Ureter (tissue), 1 donor: ENCODE data around the gene CAP2. TPM values are rescaled to one million over a fixed set of nuclear protein-coding genes. Genes with fewer than 3 reads are reported as not detected.
"Not testable (repeated sequence)": the region's sequence is repeated elsewhere in the genome, so short reads cannot be mapped to it uniquely, and the experiment has no call there.

ENCODE experiments used
- DNase-seq: peaks from one replicate; pipeline ENCODE4 v3.0.0-alpha.2; 2020; ENCODE audit warnings: low spot score
- total RNA-seq: library from RNA; stranded (reverse); gene quantifications from one replicate; pipeline ENCODE4 v1.2.4, GENCODE V29; 2023
- donor health status: DM: yes; HTN: yes; CAD: no.

Gene CAP2
- total RNA-seq, 1 donor from 2014 or later = 20.7 TPM

DNA sequence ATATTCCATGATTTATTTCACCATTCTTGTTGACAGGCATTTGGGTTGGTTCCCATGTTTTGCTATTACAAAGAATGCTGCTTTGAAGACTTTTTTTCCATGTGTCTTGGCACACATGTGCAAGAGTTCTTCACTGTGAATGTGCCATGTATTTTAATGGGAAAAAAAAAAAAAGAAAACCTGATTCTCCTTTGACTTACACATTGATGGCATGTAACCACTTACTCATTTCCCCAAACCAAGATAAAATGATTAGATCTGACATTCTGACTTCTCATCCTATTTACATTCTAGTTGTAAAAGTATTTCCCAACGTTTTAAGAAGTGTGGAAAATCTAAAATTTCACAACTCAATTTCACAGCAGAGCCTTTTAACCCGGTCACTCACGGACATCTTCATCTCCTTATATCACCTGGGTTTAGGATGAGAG, 4.4 kb downstream of the CAP2 start:
- DNase-seq = no peak

DNA sequence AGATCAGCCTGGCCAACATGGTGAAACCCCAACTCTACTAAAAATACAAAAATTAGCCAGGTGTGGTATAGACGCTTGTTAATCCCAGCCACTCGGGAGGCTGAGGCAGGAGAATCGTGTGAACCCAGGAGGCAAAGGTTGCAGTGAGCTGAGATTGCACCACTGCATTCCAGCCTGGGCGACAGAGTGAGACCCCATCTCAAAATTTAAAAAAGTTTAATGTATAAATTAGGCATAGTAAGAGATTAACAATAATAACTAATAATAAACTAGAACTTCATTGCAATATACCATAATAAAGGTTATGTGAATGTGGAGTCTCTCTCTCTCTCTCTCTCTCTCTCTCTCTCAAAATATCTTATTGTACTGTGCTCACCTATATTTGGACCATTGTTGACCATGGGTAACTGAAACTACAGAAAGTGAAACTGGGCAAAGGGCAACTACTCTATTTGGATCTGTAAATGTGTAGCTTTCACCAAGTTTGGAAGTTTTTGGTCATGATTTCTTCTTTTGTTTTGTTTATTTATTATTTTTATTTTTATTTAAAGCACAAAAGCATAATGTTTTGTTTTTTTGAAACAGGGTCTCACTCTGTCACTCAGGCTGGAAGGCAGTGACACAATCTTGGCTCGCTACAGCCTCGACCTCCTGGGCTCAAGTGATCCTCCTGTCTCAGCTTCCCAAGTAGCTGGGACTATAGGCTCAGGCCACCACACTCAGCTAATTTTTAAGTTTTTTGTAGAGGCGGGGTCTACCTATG, 12.0 kb downstream of the CAP2 start:
- not testable (repeated sequence) for DNase-seq

- no peak for DNase-seq
These were observed 12.5 kb downstream of the CAP2 start for GRCh38 chr6:17405944-17406245.

DNA sequence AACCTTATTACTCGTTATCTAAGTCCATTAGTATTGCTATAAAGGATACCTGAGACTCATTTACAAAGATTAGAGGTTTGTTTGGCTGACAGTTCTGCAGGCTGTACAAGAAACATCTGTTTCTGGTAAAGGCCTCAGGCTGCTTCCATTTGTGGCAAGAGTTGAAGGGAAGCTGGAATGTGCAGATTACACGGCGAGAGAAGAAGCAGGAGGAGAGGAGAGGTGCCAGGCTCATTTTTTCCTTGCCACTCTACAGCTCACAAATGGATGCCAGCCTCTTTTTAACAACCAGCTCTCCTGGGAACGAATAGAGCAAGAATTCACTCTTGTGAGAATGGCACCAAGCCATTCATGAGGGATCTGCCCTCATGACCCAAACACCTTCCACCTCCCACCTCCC, 14.7 kb downstream of the CAP2 start:
- no peak for DNase-seq

- no peak for DNase-seq
These were observed 16.9 kb downstream of the CAP2 start for GRCh38 chr6:17410281-17410680.

DNA sequence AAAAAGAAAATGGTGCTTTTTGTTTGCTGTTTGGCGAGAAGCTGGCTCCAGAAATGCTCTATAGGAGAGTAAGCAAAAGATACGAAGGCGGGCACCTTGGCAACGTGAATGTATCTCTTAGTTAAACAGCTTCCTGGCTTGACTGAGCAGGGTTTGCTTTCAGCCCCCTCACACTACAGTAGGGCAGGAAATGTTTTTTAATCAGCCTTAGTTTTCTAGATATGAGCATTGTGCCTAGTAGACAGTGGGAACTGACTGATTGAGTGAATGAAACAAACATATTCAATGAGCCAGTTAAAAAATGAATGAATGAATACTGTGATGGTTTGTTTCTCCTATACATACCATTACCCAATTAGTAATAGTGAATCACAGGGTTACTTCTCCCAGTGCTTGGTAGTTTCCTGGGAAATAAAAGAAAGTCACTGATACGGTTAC, 19.9 kb downstream of the CAP2 start:
- no peak for DNase-seq

GRCh38 chr6:17414395-17414794, 21.0 kb downstream of the CAP2 start:
- not testable (repeated sequence) for DNase-seq

DNA sequence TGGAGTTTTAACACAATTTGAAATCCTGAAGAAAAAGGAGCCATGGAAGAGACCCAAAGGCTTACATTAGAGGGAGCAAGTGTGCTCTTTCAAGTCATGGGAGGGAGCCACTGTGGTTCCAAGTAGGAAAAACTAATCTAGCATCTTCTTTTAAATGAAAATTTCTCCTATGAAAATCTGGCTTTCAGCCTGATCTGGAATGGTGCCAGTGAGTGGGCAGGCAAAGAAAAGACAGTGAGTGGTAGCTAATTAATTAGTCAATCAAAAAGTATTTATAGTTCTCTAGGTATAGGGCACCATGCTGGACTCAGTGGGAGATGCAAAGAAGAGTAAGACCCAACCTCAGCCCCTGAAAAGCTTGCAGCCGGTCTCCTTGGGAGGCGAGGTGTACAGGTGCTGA, 21.9 kb downstream of the CAP2 start:
- no peak for DNase-seq

GRCh38 chr6:17416806-17417205, 23.4 kb downstream of the CAP2 start:
- DNase-seq = no peak

DNA sequence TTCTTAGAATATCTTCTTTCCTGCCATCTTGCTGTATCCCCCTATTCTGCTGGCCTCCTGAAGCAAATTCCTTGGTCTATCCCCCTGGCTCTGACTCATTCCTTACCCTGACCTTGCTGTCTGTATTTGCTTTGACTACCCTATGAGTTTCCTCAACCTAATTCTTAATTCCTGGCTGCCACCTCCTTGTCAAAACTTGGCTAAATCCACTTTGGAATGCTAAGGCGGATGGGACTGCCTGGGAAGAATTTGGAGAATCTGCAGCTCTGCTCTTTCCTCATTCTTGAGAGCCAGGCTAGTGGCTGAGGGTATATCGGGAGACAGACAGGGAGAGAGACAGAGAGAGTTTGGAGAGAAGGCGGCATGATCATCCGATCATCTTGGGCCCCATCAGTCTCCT, 24.4 kb downstream of the CAP2 start:
- DNase-seq = no peak

- no peak for DNase-seq
These were observed 25.1 kb downstream of the CAP2 start for GRCh38 chr6:17418281-17419188.

DNA sequence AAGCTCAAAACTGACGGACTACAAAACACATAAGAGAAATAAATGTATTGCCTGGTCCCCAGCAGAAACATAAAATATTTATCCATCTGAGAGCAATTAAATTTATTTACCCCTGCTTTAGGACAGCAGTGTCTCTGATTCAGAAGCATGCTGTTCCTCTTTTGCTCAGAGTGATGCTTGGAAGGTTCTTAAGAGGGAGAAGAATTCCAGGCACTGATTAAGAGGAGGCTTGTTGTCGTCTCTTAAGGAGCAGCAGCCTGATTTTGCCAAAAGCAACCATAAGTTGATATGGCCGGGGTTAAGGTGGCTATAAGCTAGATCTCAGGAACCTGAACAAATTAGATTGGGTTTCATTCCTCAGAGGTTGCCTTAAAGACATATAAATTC, 25.8 kb downstream of the CAP2 start:
- no peak for DNase-seq

DNA sequence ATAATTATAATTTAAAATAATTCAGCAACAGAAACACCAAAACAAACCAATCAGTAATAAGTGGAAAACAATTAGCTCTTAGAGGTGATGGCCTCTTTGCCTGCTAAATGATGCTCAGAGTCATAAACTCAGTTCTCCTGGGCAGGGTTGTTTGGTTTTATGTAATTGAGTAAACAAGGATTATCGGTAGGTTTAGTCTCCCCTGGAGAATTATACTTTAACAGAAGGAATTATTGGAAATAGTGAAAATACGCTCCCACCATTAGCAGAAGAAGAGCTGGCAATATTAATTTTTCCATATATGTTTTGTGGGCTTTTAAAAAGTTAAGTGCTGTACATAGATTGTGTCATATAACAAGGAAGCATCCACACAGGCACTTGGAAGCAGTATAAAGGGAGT, 27.0 kb downstream of the CAP2 start:
- DNase-seq = no peak

DNA sequence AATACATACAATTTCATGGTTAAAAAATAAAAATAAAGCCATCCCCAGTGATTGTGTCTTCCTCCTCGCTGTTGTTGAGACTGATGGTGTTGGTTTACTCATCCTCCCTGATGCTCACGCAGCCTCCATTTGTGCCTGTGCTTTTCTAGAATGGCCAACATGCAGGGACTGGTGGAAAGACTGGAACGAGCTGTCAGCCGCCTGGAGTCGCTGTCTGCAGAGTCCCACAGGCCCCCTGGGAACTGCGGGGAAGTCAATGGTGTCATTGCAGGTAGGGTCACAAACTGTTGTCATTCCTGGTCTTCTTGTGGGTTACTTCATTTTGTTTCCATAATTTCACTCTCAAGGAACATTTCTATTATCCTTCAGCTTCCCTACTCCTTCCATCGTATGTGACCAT, 28.0 kb downstream of the CAP2 start:
- no peak for DNase-seq

DNA sequence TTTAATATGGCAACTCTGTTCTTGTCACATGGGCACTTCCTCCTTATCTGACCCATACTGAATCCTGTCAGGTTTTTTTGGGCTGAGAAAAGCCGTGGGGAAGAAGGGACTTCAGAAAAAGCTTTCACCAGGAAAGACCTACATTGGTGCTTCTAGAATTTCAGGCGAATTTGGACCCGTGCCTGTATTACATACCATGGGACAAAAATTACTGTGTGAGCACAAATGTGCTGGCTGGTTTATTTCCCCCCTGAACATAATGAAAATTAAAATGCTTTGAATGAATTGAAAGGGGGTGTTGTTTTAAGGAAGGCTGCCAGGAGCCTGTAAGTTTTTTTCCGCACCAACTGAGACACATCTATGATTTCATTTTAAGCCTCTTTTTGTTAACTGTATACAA, 29.6 kb downstream of the CAP2 start:
- DNase-seq = no peak

- DNase-seq = no peak
These were observed 33.7 kb downstream of the CAP2 start for GRCh38 chr6:17427062-17427461.

GRCh38 chr6:17427617-17428016, 34.2 kb downstream of the CAP2 start:
- no peak for DNase-seq

- not testable (repeated sequence) for DNase-seq
These were observed 35.3 kb downstream of the CAP2 start for GRCh38 chr6:17428595-17429120.

- DNase-seq = no peak
These were observed 36.1 kb downstream of the CAP2 start for GRCh38 chr6:17429383-17430061.

DNA sequence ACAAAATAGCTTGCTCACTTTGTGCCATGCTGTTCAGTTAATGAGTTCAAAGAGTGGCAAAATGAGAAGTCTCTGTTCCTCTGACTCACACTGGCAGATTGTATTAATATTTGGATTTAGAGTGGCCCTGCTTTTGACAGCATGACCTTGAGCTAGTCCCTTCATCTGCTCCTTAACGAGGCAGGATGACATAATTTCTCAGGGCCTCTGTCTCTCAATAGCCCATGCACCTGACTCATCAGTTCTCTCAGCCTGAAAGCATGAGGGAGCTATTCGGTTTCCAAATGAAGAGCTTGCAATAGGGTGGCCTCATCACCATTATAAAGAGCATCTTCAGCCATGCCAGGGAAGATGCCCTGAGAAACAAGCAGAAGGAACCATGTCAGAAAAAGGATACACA, 38.2 kb downstream of the CAP2 start:
- DNase-seq = no peak

DNA sequence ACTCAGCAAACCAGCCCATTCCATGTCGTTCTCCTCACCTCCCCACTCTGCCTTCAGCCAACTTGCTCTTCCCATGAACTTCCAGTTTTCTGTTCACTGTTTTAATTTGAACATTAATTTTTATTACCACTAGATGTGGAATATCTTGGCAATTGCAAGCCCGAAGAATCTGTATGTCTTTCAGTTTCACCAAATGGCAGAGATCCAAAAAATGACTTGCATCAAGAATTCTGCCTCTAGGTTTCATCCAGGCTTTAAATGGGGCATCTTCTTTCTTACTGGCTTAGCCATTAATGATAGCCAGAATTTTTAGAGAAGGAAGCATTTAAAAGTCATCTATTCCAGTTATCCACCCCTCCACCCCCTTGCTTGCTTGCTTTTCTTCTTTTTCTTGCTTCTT, 39.0 kb downstream of the CAP2 start:
- DNase-seq = no peak

- no peak for DNase-seq
These were observed 46.0 kb downstream of the CAP2 start for GRCh38 chr6:17439243-17439993.
